Measurements from ENCODE around the gene TAX1BP3. TPM values are rescaled to one million over a fixed set of nuclear protein-coding genes. Genes with fewer than 3 reads are reported as not detected.

Gene TAX1BP3
- polyA plus RNA-seq, 3 donors, result 29.6 to 71.8 (median 70.9) TPM

- Mint-ChIP-seq H3K36me3 (no peaks in the 10 kb centered on the region), H3K9me3 (peaks cover 0 to 3% (median 0%) of the 10 kb centered on the region in 7 donors), H3K4me1 (peaks cover 28% of the 10 kb centered on the region), H3K4me3 (peak overlapping the region; percentile 22 to 63), H3K27ac (peak overlapping the region in 3 of 7 donors; percentile 66 to 72 (median 66)), H3K27me3 (ENCODE audit: low read depth in 3 of 3) (peaks cover 6 to 15% (median 10%) of the 10 kb centered on the region in 3 donors)
- DNase-seq, result peak in 1 of 3 donors; percentile 28
- no peaks in the 10 kb centered on the region for H3K27me3 ChIP-seq (ENCODE audit: control insufficient read depth in 2 of 2, insufficient read depth in 2 of 2, low read length in 2 of 2)
- H3K9ac ChIP-seq (ENCODE audit: insufficient read depth, low read length, poor library complexity, severe bottlenecking), result no peak overlapping the region
- H2AFZ ChIP-seq (ENCODE audit: insufficient read depth, low read depth, low read length, poor library complexity, severe bottlenecking), result peak overlapping the region; percentile 20
- peaks cover 18 to 32% of the 10 kb centered on the region in 2 donors for H3K4me1 ChIP-seq (ENCODE audit: control insufficient read depth in 1 of 2, insufficient read depth in 2 of 2, low read length in 2 of 2)
- TF ChIP-seq CTCF (IDR thresholded peaks at IDR 0.05), result no peak
- H3K36me3 ChIP-seq (replicated peaks in 1 of 2; ENCODE audit: control insufficient read depth in 1 of 2, insufficient read depth in 2 of 2, low read length in 2 of 2), result no peaks in the 10 kb centered on the region
- H3K79me2 ChIP-seq (ENCODE audit: insufficient read depth, low read length), result no peaks in the 10 kb centered on the region
- H3K9me3 ChIP-seq (replicated peaks in 1 of 2; ENCODE audit: control insufficient read depth in 1 of 2, insufficient read depth in 1 of 2, low read length in 2 of 2), result no peaks in the 10 kb centered on the region
- no peak overlapping the region for H3K4me2 ChIP-seq (replicated peaks; ENCODE audit: extremely low read depth, low read length, poor library complexity, severe bottlenecking)
- H3K4me3 ChIP-seq (replicated peaks in 1 of 3; ENCODE audit: low read depth in 2 of 3, low read length in 3 of 3), result no peak overlapping the region
- intact Hi-C loops (cut with micrococcal nuclease), result loop anchor here (5.0 kb wide), 2 partner anchors 41 to 146 kb away; partner anchors contain the start of gene HASPIN (in 2 of the 2)
- no peak overlapping the region for H3K27ac ChIP-seq (ENCODE audit: low read depth in 1 of 2, low read length in 2 of 2)
- 98% methylated on average over 11 of the region's 20 CpGs for WGBS (ENCODE audit: insufficient coverage)
- no peaks in the 10 kb centered on the region for H4K20me1 ChIP-seq (ENCODE audit: insufficient read depth, low read length)
Measured at GRCh38 chr17:3681565-3681964, 13.2 kb upstream of the TAX1BP3 start.

GRCh38 chr17:3681057-3681456, 12.7 kb upstream of the TAX1BP3 start:
- Histone ChIP-seq H2AFZ (ENCODE audit: insufficient read depth, low read depth, low read length, poor library complexity, severe bottlenecking) (no peak overlapping the region), H3K27ac (ENCODE audit: low read depth in 1 of 2, low read length in 2 of 2) (no peak overlapping the region), H3K4me2 (replicated peaks; ENCODE audit: extremely low read depth, low read length, poor library complexity, severe bottlenecking) (no peak overlapping the region), H3K36me3 (replicated peaks in 1 of 2; ENCODE audit: control insufficient read depth in 1 of 2, insufficient read depth in 2 of 2, low read length in 2 of 2) (no peaks in the 10 kb centered on the region), H3K9ac (ENCODE audit: insufficient read depth, low read length, poor library complexity, severe bottlenecking) (no peak overlapping the region), H3K79me2 (ENCODE audit: insufficient read depth, low read length) (no peaks in the 10 kb centered on the region), H3K27me3 (ENCODE audit: control insufficient read depth in 2 of 2, insufficient read depth in 2 of 2, low read length in 2 of 2) (no peaks in the 10 kb centered on the region), H3K4me1 (ENCODE audit: control insufficient read depth in 1 of 2, insufficient read depth in 2 of 2, low read length in 2 of 2) (peaks cover 18 to 32% of the 10 kb centered on the region in 2 donors), H3K4me3 (replicated peaks in 1 of 3; ENCODE audit: low read depth in 2 of 3, low read length in 3 of 3) (no peak overlapping the region), H4K20me1 (ENCODE audit: insufficient read depth, low read length) (no peaks in the 10 kb centered on the region), H3K9me3 (replicated peaks in 1 of 2; ENCODE audit: control insufficient read depth in 1 of 2, insufficient read depth in 1 of 2, low read length in 2 of 2) (no peaks in the 10 kb centered on the region)
- peaks cover 0 to 3% (median 0%) of the 10 kb centered on the region in 7 donors for H3K9me3 Mint-ChIP-seq
- DNase-seq, result no peak
- peak overlapping the region in 2 of 7 donors; percentile 8 to 66 for H3K27ac Mint-ChIP-seq
- H3K4me1 Mint-ChIP-seq, result peaks cover 28% of the 10 kb centered on the region
- intact Hi-C loops (cut with micrococcal nuclease), result loop anchor here (5.0 kb wide), 2 partner anchors 41 to 146 kb away; partner anchors contain the start of gene HASPIN (in 2 of the 2)
- no peak for TF ChIP-seq CTCF (IDR thresholded peaks at IDR 0.05)
- WGBS (ENCODE audit: insufficient coverage), result 96% methylated on average over 10 of the region's 12 CpGs
- no peak overlapping the region for H3K4me3 Mint-ChIP-seq
- H3K27me3 Mint-ChIP-seq (ENCODE audit: low read depth in 3 of 3), result peaks cover 7 to 15% (median 12%) of the 10 kb centered on the region in 3 donors
- H3K36me3 Mint-ChIP-seq, result no peaks in the 10 kb centered on the region
